Tibial nerve (tissue), 4 donors: ENCODE data around the gene OR51A4.

Source experiments
- CTCF ChIP-seq, 5 experiments: fragments of 200-600 bp in 3 of 5; fragments of 450-650 bp in 2 of 5; sonication (generic) in 3 of 5; IDR thresholded peaks; one replicate each; pipeline ENCODE4 v1.5.1; 2016 to 2019; ENCODE audit warnings: antibody characterized with exemption in 5 of 5, mild to moderate bottlenecking in 3 of 5, moderate library complexity in 2 of 5
- EP300 ChIP-seq, 2 donors: sonication (generic); formaldehyde crosslinking; IDR thresholded peaks; one replicate each; pipeline ENCODE4 v1.6.1; 2017; ENCODE audit warnings: antibody characterized with exemption in 2 of 2, mild to moderate bottlenecking in 1 of 2

- TF ChIP-seq CTCF (IDR thresholded peaks at IDR 0.05), result no peak
- no peak for TF ChIP-seq EP300 (IDR thresholded peaks at IDR 0.05)
Observed at GRCh38 chr11:4983841-4984240, 36.4 kb upstream of the OR51A4 start.
